Hepatocyte (in vitro differentiated cells): ENCODE data around the gene ARHGAP26. TPM values are rescaled to one million over a fixed set of nuclear protein-coding genes. Genes with fewer than 3 reads are reported as not detected.
A peak's percentile ranks its signal among the peaks of the same experiment; 100 is the strongest.

Experiments used
- DNase-seq: peaks from one replicate; pipeline ENCODE4 v3.0.0-alpha.2; 2016; ENCODE audit warnings: low spot score
- H2AFZ ChIP-seq: fragments of 200-600 bp; sonication (generic); 2 replicates; pipeline ENCODE4 v1.6.0; 2016; ENCODE audit warnings: antibody characterized with exemption, mild to moderate bottlenecking
- H3K27ac ChIP-seq: fragments of 200-600 bp; sonication (generic); 2 replicates; pipeline ENCODE4 v1.5.1; 2016; ENCODE audit warnings: mild to moderate bottlenecking
- H3K27me3 ChIP-seq: fragments of 200-600 bp; sonication (generic); 2 replicates; pipeline ENCODE4 v1.6.1; 2016
- H3K36me3 ChIP-seq: fragments of 200-600 bp; sonication (generic); replicated peaks from 2 replicates; pipeline ENCODE4 v1.5.1; 2016; ENCODE audit warnings: low read depth; ENCODE audit not compliant: insufficient read depth
- H3K4me1 ChIP-seq: fragments of 200-600 bp; sonication (generic); 2 replicates; pipeline ENCODE4 v1.5.1; 2016; ENCODE audit warnings: mild to moderate bottlenecking, moderate library complexity; ENCODE audit not compliant: insufficient read depth
- H3K4me2 ChIP-seq: fragments of 200-600 bp; sonication (generic); 2 replicates; pipeline ENCODE4 v1.6.0; 2016
- H3K4me3 ChIP-seq: fragments of 200-600 bp; sonication (generic); 2 replicates; pipeline ENCODE4 v1.5.1; 2016; ENCODE audit warnings: mild to moderate bottlenecking
- H3K79me2 ChIP-seq: fragments of 200-600 bp; sonication (generic); 2 replicates; pipeline ENCODE4 v1.6.0; 2017; ENCODE audit warnings: mild to moderate bottlenecking
- H3K9me2 ChIP-seq: fragments of 200-600 bp; sonication (generic); replicated peaks from 2 replicates; pipeline ENCODE4 v1.6.0; 2017; ENCODE audit warnings: mild to moderate bottlenecking; ENCODE audit not compliant: insufficient read depth
- H3K9me3 ChIP-seq: fragments of 200-600 bp; sonication (generic); 2 replicates; pipeline ENCODE4 v1.5.1; 2016; ENCODE audit warnings: low read depth, mild to moderate bottlenecking
- H4K20me1 ChIP-seq: fragments of 200-600 bp; sonication (generic); 2 replicates; pipeline ENCODE4 v1.6.0; 2016; ENCODE audit warnings: mild to moderate bottlenecking; ENCODE audit not compliant: insufficient read depth, poor library complexity, severe bottlenecking
- EZH2 ChIP-seq: fragments of 200-600 bp; sonication (generic); IDR thresholded peaks from 2 replicates; pipeline ENCODE4 v1.6.1; 2016; ENCODE audit warnings: antibody characterized with exemption, mild to moderate bottlenecking, borderline replicate concordance
- EZH2phosphoT487 ChIP-seq: fragments of 200-600 bp; sonication (generic); IDR thresholded peaks from one replicate; pipeline ENCODE4 v1.6.1; 2018; ENCODE audit warnings: antibody characterized with exemption, mild to moderate bottlenecking, low read depth, moderate library complexity; ENCODE audit not compliant: unreplicated experiment, severe bottlenecking
- WGBS: methylation state at CpG from one replicate; pipeline ENCODE4 v1.1.6; 2016; ENCODE audit warnings: low lambda C conversion rate; ENCODE audit errors: missing lambda C conversion rate; 5-methylcytosine and 5-hydroxymethylcytosine counted together
- polyA plus RNA-seq: library from polyadenylated mRNA; unstranded; fragments of >200 nt; fragmentation: Nextera tagmentation; extraction: Ambion mirVana; gene quantifications from 2 replicates; pipeline ENCODE4 v1.2.1, GENCODE V29; 2016
- total RNA-seq: library from RNA; depleted of rRNA; stranded (reverse); fragments of >200 nt; gene quantifications from 2 replicates; pipeline ENCODE4 v1.2.3, GENCODE V29; 2014
- TF ChIP-seq, protein P1 (sequence below): fragments of 200-600 bp; sonication (generic); IDR thresholded peaks from 2 replicates; pipeline ENCODE4 v1.5.1; 2016; ENCODE audit warnings: antibody characterized with exemption, mild to moderate bottlenecking; ENCODE audit not compliant: poor library complexity

ARHGAP26 gene
- total and polyA plus RNA-seq, 2 experiments from 2014 or later = 16.5 to 19.8 TPM

DNA sequence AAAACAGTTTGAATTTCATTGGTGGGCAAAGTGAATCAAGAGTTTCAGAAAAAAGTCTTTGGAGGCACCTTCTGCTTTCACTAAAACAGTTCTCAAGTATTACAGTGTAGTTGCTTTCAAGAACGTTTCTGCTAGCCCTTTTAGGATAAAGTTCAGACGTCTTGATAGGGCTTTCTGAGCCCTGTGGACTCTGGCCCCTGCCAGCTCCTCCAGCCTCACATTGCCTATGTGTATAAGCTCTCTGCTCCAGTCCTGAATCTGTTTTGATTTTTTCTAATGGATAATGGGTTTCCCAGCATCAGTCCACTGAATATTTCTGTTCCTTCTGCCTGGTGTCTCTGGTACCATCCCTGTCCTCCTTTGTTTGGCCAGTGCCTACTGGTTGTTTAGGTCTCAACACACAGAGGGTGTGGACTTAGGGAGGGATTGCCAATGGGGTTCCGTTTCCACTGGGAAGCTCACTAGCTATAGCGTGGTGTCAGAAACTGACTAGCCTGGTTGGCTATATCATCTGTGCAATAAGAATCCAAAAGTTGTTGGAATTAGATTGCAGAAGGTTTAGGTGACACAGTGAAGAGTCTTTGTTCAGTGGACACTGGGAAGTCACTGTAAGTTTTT is 26.4 kb downstream of the ARHGAP26 start:
- Histone ChIP-seq H3K36me3 (no peaks in the 10 kb centered on the region), H3K9me3 (no peaks in the 10 kb centered on the region), H3K27ac (peak overlapping the region; percentile 15), H3K27me3 (no peaks in the 10 kb centered on the region), H3K4me3 (no peak overlapping the region), H3K4me1 (peaks cover 12% of the 10 kb centered on the region), H3K4me2 (peak overlapping the region; percentile 64), H4K20me1 (no peaks in the 10 kb centered on the region), H2AFZ (no peak overlapping the region), H3K79me2 (peaks cover 57% of the 10 kb centered on the region), H3K9me2 (no peaks in the 10 kb centered on the region)
- WGBS = 45% methylated on average over 4 of the region's 4 CpGs
- DNase-seq = peak; percentile 44
- no peak for TF ChIP-seq EZH2
- no peak for TF ChIP-seq EZH2phosphoT487
- TF ChIP-seq, protein P1, sequence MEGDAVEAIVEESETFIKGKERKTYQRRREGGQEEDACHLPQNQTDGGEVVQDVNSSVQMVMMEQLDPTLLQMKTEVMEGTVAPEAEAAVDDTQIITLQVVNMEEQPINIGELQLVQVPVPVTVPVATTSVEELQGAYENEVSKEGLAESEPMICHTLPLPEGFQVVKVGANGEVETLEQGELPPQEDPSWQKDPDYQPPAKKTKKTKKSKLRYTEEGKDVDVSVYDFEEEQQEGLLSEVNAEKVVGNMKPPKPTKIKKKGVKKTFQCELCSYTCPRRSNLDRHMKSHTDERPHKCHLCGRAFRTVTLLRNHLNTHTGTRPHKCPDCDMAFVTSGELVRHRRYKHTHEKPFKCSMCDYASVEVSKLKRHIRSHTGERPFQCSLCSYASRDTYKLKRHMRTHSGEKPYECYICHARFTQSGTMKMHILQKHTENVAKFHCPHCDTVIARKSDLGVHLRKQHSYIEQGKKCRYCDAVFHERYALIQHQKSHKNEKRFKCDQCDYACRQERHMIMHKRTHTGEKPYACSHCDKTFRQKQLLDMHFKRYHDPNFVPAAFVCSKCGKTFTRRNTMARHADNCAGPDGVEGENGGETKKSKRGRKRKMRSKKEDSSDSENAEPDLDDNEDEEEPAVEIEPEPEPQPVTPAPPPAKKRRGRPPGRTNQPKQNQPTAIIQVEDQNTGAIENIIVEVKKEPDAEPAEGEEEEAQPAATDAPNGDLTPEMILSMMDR = no peak

GRCh38 chr5:142797420-142797819 is 27.2 kb downstream of the ARHGAP26 start:
- Histone ChIP-seq H3K4me1 (peaks cover 18% of the 10 kb centered on the region), H2AFZ (no peak overlapping the region), H3K27ac (no peak overlapping the region), H3K4me3 (no peak overlapping the region), H3K36me3 (no peaks in the 10 kb centered on the region), H4K20me1 (no peaks in the 10 kb centered on the region), H3K79me2 (peaks cover 60% of the 10 kb centered on the region), H3K9me3 (no peaks in the 10 kb centered on the region), H3K9me2 (no peaks in the 10 kb centered on the region), H3K4me2 (peak overlapping the region; percentile 64), H3K27me3 (no peaks in the 10 kb centered on the region)
- WGBS = 63% methylated on average over 3 of the region's 3 CpGs
- TF ChIP-seq, protein P1 = no peak
- no peak for TF ChIP-seq EZH2
- no peak for TF ChIP-seq EZH2phosphoT487
- no peak for DNase-seq

GRCh38 chr5:142798099-142798770 is 28.1 kb downstream of the ARHGAP26 start:
- H4K20me1 ChIP-seq = no peaks in the 10 kb centered on the region
- H3K4me2 ChIP-seq = no peak overlapping the region
- no peaks in the 10 kb centered on the region for H3K27me3 ChIP-seq
- no peak for DNase-seq
- 97% methylated on average over 4 of the region's 4 CpGs for WGBS
- TF ChIP-seq, protein P1 = no peak
- TF ChIP-seq EZH2phosphoT487 = no peak
- TF ChIP-seq EZH2 = no peak
- no peak overlapping the region for H3K27ac ChIP-seq
- H3K9me2 ChIP-seq = no peaks in the 10 kb centered on the region
- H3K4me1 ChIP-seq = peaks cover 18% of the 10 kb centered on the region
- no peaks in the 10 kb centered on the region for H3K36me3 ChIP-seq
- H3K79me2 ChIP-seq = peaks cover 62% of the 10 kb centered on the region
- no peaks in the 10 kb centered on the region for H3K9me3 ChIP-seq
- H3K4me3 ChIP-seq = no peak overlapping the region
- H2AFZ ChIP-seq = no peak overlapping the region
